Brain microvascular endothelial cell (primary cell): Measurements from ENCODE around the gene TTPAL.
A peak's percentile ranks its signal among the peaks of the same experiment; 100 is the strongest.

ENCODE experiments used
- DNase-seq: peaks from one replicate; pipeline ENCODE4 v3.0.0-alpha.2; 2020
- H3K27ac ChIP-seq: fragments of 250-450 bp; sonication (Bioruptor Pico); 2 replicates; pipeline ENCODE4 v1.5.1; 2020; ENCODE audit warnings: mild to moderate bottlenecking, moderate library complexity
- H3K27me3 ChIP-seq: fragments of 250-450 bp; sonication (Bioruptor Pico); replicated peaks from 2 replicates; pipeline ENCODE4 v1.5.1; 2020; ENCODE audit warnings: mild to moderate bottlenecking
- H3K36me3 ChIP-seq: fragments of 250-450 bp; sonication (Bioruptor Pico); replicated peaks from 2 replicates; pipeline ENCODE4 v1.5.1; 2020; ENCODE audit warnings: mild to moderate bottlenecking
- H3K4me3 ChIP-seq: 2 replicates; pipeline ENCODE4 v1.5.1; 2011; ENCODE audit warnings: low read depth, mild to moderate bottlenecking, control low read depth, low read length, moderate library complexity
- in situ Hi-C: cut with HindIII; loops from 2 replicates; pipeline ENCODE4 v1.10.0; 2017; ENCODE audit warnings: low sequenced_read_pairs, low pct_ligation_motif_present
- TF ChIP-seq, protein P1 (sequence below): IDR thresholded peaks from 2 replicates; pipeline ENCODE4 v1.5.1; 2011; ENCODE audit warnings: low read depth, mild to moderate bottlenecking, moderate library complexity, low read length, control low read depth, inconsistent platforms; ENCODE audit errors: missing control alignments

TTPAL gene

DNA sequence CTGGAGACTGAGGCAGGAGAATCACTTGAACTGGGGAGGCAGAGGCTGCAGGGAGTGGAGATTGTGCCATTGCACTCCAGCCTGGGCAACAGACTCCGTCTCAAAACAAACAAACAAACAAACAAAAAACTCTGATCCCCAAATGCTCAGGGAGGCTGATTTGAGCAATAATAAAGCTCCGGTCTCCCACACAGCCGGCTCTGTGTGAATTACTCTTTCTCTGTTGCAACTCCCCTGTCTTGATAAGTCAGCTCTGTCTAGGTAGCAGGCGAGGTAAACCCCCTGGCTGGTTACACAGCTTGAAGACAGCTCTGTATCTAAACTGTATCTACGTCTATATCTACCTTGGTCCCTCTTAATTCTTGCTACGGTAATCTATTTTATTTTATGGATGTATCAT is 52.6 kb downstream of the TTPAL start:
- TF ChIP-seq, protein P1, sequence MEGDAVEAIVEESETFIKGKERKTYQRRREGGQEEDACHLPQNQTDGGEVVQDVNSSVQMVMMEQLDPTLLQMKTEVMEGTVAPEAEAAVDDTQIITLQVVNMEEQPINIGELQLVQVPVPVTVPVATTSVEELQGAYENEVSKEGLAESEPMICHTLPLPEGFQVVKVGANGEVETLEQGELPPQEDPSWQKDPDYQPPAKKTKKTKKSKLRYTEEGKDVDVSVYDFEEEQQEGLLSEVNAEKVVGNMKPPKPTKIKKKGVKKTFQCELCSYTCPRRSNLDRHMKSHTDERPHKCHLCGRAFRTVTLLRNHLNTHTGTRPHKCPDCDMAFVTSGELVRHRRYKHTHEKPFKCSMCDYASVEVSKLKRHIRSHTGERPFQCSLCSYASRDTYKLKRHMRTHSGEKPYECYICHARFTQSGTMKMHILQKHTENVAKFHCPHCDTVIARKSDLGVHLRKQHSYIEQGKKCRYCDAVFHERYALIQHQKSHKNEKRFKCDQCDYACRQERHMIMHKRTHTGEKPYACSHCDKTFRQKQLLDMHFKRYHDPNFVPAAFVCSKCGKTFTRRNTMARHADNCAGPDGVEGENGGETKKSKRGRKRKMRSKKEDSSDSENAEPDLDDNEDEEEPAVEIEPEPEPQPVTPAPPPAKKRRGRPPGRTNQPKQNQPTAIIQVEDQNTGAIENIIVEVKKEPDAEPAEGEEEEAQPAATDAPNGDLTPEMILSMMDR: no peak
- H3K4me3 ChIP-seq: no peak overlapping the region
- DNase-seq: no peak
- H3K36me3 ChIP-seq: no peaks in the 10 kb centered on the region
- in situ Hi-C loops: no loop called here
- no peak overlapping the region for H3K27ac ChIP-seq
- H3K27me3 ChIP-seq: no peaks in the 10 kb centered on the region

- TF ChIP-seq, protein P1: no peak
- Histone ChIP-seq H3K36me3 (no peaks in the 10 kb centered on the region), H3K4me3 (peak overlapping the region; percentile 70), H3K27ac (peak overlapping the region; percentile 21), H3K27me3 (no peaks in the 10 kb centered on the region)
- in situ Hi-C loops: no loop called here
- DNase-seq: no peak
Measured at GRCh38 chr20:44532259-44532980, 56.7 kb downstream of the TTPAL start.

DNA sequence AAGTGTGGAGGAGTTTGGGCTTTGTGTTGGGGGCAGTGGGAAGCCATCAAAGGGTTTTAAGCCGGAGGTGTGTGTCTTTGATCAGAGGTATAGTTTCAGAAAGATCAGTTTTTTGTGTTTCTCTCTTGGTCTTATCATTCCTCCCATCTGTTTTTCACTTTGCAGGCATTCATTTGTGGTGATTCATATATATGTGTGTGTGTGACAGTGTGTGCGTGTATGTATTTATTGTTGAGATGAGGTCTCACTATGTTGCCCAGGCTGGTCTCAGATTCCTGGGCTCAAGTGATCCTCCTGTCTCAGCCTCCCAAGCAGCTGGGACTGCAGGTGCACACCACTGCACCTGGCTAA is 57.3 kb downstream of the TTPAL start:
- Histone ChIP-seq H3K4me3 (no peak overlapping the region), H3K27ac (peak overlapping the region; percentile 21), H3K36me3 (no peaks in the 10 kb centered on the region), H3K27me3 (no peaks in the 10 kb centered on the region)
- TF ChIP-seq, protein P1: no peak
- in situ Hi-C loops: no loop called here
- DNase-seq: peak; percentile 52

GRCh38 chr20:44533928-44534327 is 58.3 kb downstream of the TTPAL start:
- Histone ChIP-seq H3K36me3 (no peaks in the 10 kb centered on the region), H3K27ac (no peak overlapping the region), H3K27me3 (no peaks in the 10 kb centered on the region), H3K4me3 (no peak overlapping the region)
- no peak for DNase-seq
- in situ Hi-C loops: no loop called here
- TF ChIP-seq, protein P1: no peak

DNA sequence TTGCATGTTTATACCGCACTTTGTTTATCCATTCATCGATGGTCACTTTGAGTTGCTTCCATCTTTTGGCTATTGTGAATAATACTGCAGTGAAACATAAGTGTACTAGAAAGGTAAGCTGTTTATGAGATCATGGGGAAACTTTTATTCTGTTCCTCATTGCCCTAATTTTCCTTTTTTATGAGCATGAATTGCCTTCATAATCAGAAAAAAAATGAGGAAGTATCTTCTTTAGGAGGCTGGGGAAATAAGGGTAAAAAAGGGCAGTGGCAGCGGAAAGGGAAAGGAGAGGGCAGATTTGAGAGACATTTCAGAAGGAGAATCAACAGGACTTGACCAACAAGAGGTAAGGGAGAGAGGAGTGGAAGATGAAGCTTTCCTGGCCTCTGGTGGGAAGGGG is 60.5 kb downstream of the TTPAL start:
- Histone ChIP-seq H3K27ac (no peak overlapping the region), H3K36me3 (no peaks in the 10 kb centered on the region), H3K27me3 (no peaks in the 10 kb centered on the region), H3K4me3 (no peak overlapping the region)
- in situ Hi-C loops: no loop called here
- DNase-seq: no peak
- TF ChIP-seq, protein P1: no peak

- H3K36me3 ChIP-seq: no peaks in the 10 kb centered on the region
- no peak for DNase-seq
- H3K4me3 ChIP-seq: no peak overlapping the region
- H3K27ac ChIP-seq: no peak overlapping the region
- in situ Hi-C loops: no loop called here
- no peaks in the 10 kb centered on the region for H3K27me3 ChIP-seq
- TF ChIP-seq, protein P1: peak; percentile 31
Measured at GRCh38 chr20:44537993-44538392, 62.3 kb downstream of the TTPAL start.
